AG10803 (cell line): ENCODE results near the gene GAPDH.

Source experiments
- DNase-seq: peaks from one replicate; pipeline ENCODE4 v3.0.0; 2010; ENCODE audit warnings: low read depth
- H3K4me3 ChIP-seq: 2 replicates; pipeline ENCODE4 v1.5.1; 2011; ENCODE audit warnings: mild to moderate bottlenecking, low read length, control low read depth
- CTCF ChIP-seq: conservative IDR thresholded peaks from 2 replicates; pipeline ENCODE4 v1.5.1; 2011; ENCODE audit warnings: mild to moderate bottlenecking, low read length, control low read depth, inconsistent platforms

GAPDH gene

DNA sequence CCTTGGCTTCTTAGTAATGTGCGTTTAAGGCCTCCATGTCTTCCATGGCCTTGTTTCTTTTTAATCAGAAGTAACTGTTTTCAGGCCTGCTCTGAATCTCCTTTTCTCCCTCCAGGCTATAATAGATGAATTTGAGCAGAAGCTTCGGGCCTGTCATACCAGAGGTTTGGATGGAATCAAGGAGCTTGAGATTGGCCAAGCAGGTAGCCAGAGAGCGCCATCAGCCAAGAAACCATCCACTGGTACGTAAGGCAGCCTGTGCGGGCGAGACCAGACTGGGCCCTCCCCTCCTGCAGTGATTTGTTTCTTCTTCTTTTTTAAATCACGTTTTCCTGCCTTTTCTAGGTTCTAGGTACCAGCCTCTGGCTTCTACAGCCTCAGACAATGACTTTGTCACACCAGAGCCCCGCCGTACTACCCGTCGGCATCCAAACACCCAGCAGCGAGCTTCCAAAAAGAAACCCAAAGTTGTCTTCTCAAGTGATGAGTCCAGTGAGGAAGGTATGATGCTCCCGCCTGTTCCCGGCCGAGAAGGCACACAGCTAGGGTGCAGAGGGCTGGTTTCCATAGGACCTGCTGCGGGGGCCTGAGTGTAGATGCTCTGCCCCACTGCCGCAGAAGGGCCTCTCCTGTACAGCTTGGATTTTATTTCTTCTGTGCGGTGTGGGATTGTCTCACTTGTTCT lies 3.6 kb upstream of the GAPDH start:
- TF ChIP-seq CTCF, result no peak

GRCh38 chr12:6532051-6532926 lies 2.0 kb upstream of the GAPDH start:
- TF ChIP-seq CTCF, result no peak
- DNase-seq, result peak; percentile 98
- H3K4me3 ChIP-seq, result peak overlapping the region; percentile 94

More for the DNA sequence above, 3.6 kb upstream of the GAPDH start:
- no peak overlapping the region for H3K4me3 ChIP-seq
- no peak for DNase-seq

DNA sequence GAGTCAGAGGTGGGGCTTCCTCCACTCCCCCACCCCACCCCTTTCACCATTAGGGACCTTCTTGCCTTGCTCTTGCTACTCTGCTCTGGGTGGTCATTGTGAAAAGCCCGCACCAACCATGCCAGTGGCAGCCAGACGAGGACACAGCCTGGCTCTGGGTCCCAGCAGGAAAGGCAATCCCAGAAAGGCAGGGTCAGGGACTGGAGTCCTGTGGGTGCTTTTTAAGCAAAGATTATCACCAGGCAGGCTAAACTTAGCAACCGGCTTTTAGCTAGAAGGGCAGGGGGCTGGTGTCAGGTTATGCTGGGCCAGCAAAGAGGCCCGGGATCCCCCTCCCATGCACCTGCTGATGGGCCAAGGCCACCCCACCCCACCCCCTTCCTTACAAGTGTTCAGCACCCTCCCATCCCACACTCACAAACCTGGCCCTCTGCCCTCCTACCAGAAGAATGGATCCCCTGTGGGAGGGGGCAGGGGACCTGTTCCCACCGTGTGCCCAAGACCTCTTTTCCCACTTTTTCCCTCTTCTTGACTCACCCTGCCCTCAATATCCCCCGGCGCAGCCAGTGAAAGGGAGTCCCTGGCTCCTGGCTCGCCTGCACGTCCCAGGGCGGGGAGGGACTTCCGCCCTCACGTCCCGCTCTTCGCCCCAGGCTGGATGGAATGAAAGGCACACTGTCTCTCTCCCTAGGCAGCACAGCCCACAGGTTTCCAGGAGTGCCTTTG lies 1.2 kb upstream of the GAPDH start:
- DNase-seq, result peak; percentile 75
- no peak for TF ChIP-seq CTCF

DNA sequence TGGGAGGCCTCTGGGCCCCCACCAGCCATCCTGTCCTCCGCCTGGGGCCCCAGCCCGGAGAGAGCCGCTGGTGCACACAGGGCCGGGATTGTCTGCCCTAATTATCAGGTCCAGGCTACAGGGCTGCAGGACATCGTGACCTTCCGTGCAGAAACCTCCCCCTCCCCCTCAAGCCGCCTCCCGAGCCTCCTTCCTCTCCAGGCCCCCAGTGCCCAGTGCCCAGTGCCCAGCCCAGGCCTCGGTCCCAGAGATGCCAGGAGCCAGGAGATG lies 729 bp upstream of the GAPDH start:
- DNase-seq, result no peak
- H3K4me3 ChIP-seq, result peak overlapping the region; percentile 94
- TF ChIP-seq CTCF, result no peak

More for the DNA sequence above, 1.2 kb upstream of the GAPDH start:
- peak overlapping the region; percentile 94 for H3K4me3 ChIP-seq

DNA sequence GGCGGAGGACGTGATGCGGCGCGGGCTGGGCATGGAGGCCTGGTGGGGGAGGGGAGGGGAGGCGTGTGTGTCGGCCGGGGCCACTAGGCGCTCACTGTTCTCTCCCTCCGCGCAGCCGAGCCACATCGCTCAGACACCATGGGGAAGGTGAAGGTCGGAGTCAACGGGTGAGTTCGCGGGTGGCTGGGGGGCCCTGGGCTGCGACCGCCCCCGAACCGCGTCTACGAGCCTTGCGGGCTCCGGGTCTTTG lies 303 bp downstream of the GAPDH start:
- no peak for TF ChIP-seq CTCF
- H3K4me3 ChIP-seq, result peak overlapping the region; percentile 94
- no peak for DNase-seq

DNA sequence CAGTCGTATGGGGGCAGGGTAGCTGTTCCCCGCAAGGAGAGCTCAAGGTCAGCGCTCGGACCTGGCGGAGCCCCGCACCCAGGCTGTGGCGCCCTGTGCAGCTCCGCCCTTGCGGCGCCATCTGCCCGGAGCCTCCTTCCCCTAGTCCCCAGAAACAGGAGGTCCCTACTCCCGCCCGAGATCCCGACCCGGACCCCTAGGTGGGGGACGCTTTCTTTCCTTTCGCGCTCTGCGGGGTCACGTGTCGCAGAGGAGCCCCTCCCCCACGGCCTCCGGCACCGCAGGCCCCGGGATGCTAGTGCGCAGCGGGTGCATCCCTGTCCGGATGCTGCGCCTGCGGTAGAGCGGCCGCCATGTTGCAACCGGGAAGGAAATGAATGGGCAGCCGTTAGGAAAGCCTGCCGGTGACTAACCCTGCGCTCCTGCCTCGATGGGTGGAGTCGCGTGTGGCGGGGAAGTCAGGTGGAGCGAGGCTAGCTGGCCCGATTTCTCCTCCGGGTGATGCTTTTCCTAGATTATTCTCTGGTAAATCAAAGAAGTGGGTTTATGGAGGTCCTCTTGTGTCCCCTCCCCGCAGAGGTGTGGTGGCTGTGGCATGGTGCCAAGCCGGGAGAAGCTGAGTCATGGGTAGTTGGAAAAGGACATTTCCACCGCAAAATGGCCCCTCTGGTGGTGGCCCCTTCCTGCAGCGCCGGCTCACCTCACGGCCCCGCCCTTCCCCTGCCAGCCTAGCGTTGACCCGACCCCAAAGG lies 804 bp downstream of the GAPDH start:
- no peak for TF ChIP-seq CTCF
- peak overlapping the region; percentile 94 for H3K4me3 ChIP-seq
- DNase-seq, result peak; percentile 75
